HepG2 (cell line): ENCODE results near the gene RNU2-63P. TPM values are rescaled to one million over a fixed set of nuclear protein-coding genes. Genes with fewer than 3 reads are reported as not detected.

ENCODE experiments used
- ATAC-seq: fragments of 200-7000 bp; cut with Tn5 transposase; 3 replicates; pipeline ENCODE4 v1.9.1; 2020; ENCODE audit warnings: mild to moderate bottlenecking, moderate library complexity
- BruUV-seq: library from RNA; stranded (reverse); fragments of 400-500 nt; replicated peaks from 2 replicates; lab custom pipeline; 2021; lab: Mats Ljungman, UMichigan
- CTCF ChIA-PET: fragments of 300-600 bp; formaldehyde crosslinking; extraction: SDS; loops from one replicate; lab custom pipeline; 2021; ENCODE audit warnings: low total read pairs, inconsistent platforms, low intra/inter-chr PET ratio; lab: Yijun Ruan, JAX
- POLR2A ChIA-PET: fragments of 350-600 bp; sonication (Branson Sonifier 250); formaldehyde crosslinking; loops from one replicate; lab custom pipeline; 2020; ENCODE audit warnings: antibody characterized with exemption, inconsistent platforms; lab: Yijun Ruan, JAX
- DNase-seq: peaks from one replicate; pipeline ENCODE4 v3.0.0-alpha.2; 2015; ENCODE audit warnings: low spot score
- FAIRE-seq: peaks from 3 replicates; lab custom pipeline; 2011; peaks lifted over from hg19 to GRCh38; lab: Jason Lieb, UNC
- H2AFZ ChIP-seq: one replicate; pipeline ENCODE4 v1.6.1; 2011; ENCODE audit warnings: low read length, inconsistent platforms
- H3K27ac ChIP-seq: fragments of 300-600 bp; 3 replicates; pipeline ENCODE4 v1.8.0; 2011; ENCODE audit warnings: mixed run types, mild to moderate bottlenecking, mixed read lengths, low read length, inconsistent platforms; ENCODE audit not compliant: insufficient read depth; ENCODE audit errors: extremely low read length
- H3K27me3 ChIP-seq, 2 experiments: fragments of 200-600 bp in 1 of 2; 2 replicates in 1 of 2; 3 replicates in 1 of 2; pipeline versions ENCODE4 v1.6.0 to v1.8.0; 2011; ENCODE audit warnings: low read length in 2 of 2, mild to moderate bottlenecking in 2 of 2, moderate library complexity in 2 of 2, inconsistent platforms in 1 of 2; ENCODE audit not compliant: insufficient read depth in 2 of 2, control insufficient read depth in 1 of 2
- H3K36me3 ChIP-seq, 2 experiments: fragments of 200-600 bp in 1 of 2; replicated peaks in 1 of 2; 2 replicates in 1 of 2; 3 replicates in 1 of 2; pipeline versions ENCODE4 v1.5.1 to v1.8.0; 2011; ENCODE audit warnings: low read length in 2 of 2, inconsistent platforms in 1 of 2; ENCODE audit not compliant: insufficient read depth in 2 of 2, control insufficient read depth in 1 of 2
- H3K4me1 ChIP-seq: 2 replicates; pipeline ENCODE4 v1.5.1; 2012; ENCODE audit warnings: low read length, inconsistent platforms; ENCODE audit not compliant: insufficient read depth
- H3K4me2 ChIP-seq: 2 replicates; pipeline ENCODE4 v1.6.0; 2011; ENCODE audit warnings: low read depth, low read length, inconsistent platforms
- H3K4me3 ChIP-seq, 3 experiments: fragments of 200-600 bp in 1 of 3; sonication (generic), shearing (Covaris generic) in 1 of 3; replicated peaks in 1 of 3; 2 replicates each; pipeline ENCODE4 v1.5.1; 2011 to 2016; ENCODE audit warnings: low read length in 3 of 3, inconsistent platforms in 2 of 3, low read depth in 2 of 3, mild to moderate bottlenecking in 2 of 3, control low read depth in 1 of 3, mixed read lengths in 1 of 3; ENCODE audit not compliant: insufficient read depth in 1 of 3
- H3K79me2 ChIP-seq: one replicate; pipeline ENCODE4 v1.6.1; 2011; ENCODE audit warnings: low read length, inconsistent platforms; ENCODE audit not compliant: insufficient read depth
- H3K9ac ChIP-seq: 2 replicates; pipeline ENCODE4 v1.6.0; 2011; ENCODE audit warnings: mild to moderate bottlenecking, low read depth, low read length, inconsistent platforms; ENCODE audit not compliant: insufficient read depth
- H3K9me3 ChIP-seq: 2 replicates; pipeline ENCODE4 v1.5.1; 2012; ENCODE audit warnings: mild to moderate bottlenecking, low read length
- H4K20me1 ChIP-seq: 2 replicates; pipeline ENCODE4 v1.6.0; 2011; ENCODE audit warnings: inconsistent platforms, mild to moderate bottlenecking, low read length, moderate library complexity; ENCODE audit not compliant: insufficient read depth
- ZBTB33 ChIP-seq: sonication (generic); formaldehyde crosslinking; IDR thresholded peaks from 2 replicates; pipeline ENCODE4 v1.4.0; 2020; ENCODE audit warnings: missing genetic modification reagents
- ZBTB38 ChIP-seq: sonication (generic); formaldehyde crosslinking; IDR thresholded peaks from 2 replicates; pipeline ENCODE4 v1.5.1; 2020; ENCODE audit warnings: mild to moderate bottlenecking, missing genetic modification reagents
- ZNF263 ChIP-seq: sonication (generic); formaldehyde crosslinking; IDR thresholded peaks from 2 replicates; pipeline ENCODE4 v1.4.0; 2020; ENCODE audit warnings: missing genetic modification reagents
- ZNF354B ChIP-seq: sonication (generic); formaldehyde crosslinking; IDR thresholded peaks from 2 replicates; pipeline ENCODE4 v1.8.0; 2022; ENCODE audit warnings: mild to moderate bottlenecking, missing genetic modification reagents
- WGBS: methylation state at CpG from one replicate; pipeline ENCODE4 v1.1.6; 2017; ENCODE audit warnings: low lambda C conversion rate; 5-methylcytosine and 5-hydroxymethylcytosine counted together
- in situ Hi-C: cut with HindIII; loops from 2 replicates; pipeline ENCODE4 v1.10.0; 2017; ENCODE audit warnings: low pct_unique_long_range_greater_than_20kb; ENCODE audit not compliant: extremely low pct_ligation_motif_present
- intact Hi-C: fragments of 100-400 bp; cut with micrococcal nuclease; formaldehyde crosslinking; loops from one replicate; pipeline ENCODE4 v1.10.0; 2022; ENCODE audit not compliant: unreplicated experiment
- polyA plus RNA-seq, 8 experiments: library from polyadenylated mRNA; depleted of rRNA in 3 of 8; stranded (reverse) in 7 of 8; unstranded in 1 of 8; fragments of >200 nt; fragmentation: Illumina TruSeq in 4 of 8; extraction: Trizol in 4 of 8; gene quantifications; 2 replicates each; pipeline versions ENCODE4 v1.2.1 to v1.2.3, GENCODE V29; 2011 to 2016; ENCODE audit warnings: low read depth in 4 of 8, missing spikeins in 1 of 8, mixed read lengths in 1 of 8; ENCODE audit not compliant: insufficient read depth in 1 of 8
- total RNA-seq, 5 experiments: library from RNA; depleted of rRNA; stranded (reverse); fragments of >200 nt; fragmentation: Illumina TruSeq; extraction: Trizol; gene quantifications; 2 replicates each; pipeline ENCODE4 v1.2.3, GENCODE V29; 2016; ENCODE audit warnings: low read depth in 1 of 5
- TF ChIP-seq, protein P1 (sequence below): sonication (generic); formaldehyde crosslinking; IDR thresholded peaks from 2 replicates; pipeline ENCODE4 v1.4.0; 2020; ENCODE audit warnings: missing genetic modification reagents, borderline replicate concordance
- TF ChIP-seq, protein P2 (sequence below): sonication (generic); formaldehyde crosslinking; IDR thresholded peaks from 2 replicates; pipeline ENCODE4 v1.5.0; 2020; ENCODE audit warnings: mild to moderate bottlenecking, missing genetic modification reagents, moderate library complexity

Gene RNU2-63P
- total and polyA plus RNA-seq, 2 of the 13 experiments (the other 11 are each of a cell fraction or from before 2014, with no cell fraction given): 6.8 TPM; not detected in 1

GRCh38 chr2:88003074-88003755, 13.1 kb downstream of the RNU2-63P start:
- no peaks in the 10 kb centered on the region for H3K36me3 ChIP-seq
- 52% methylated on average over 34 of the region's 34 CpGs for WGBS
- H3K4me1 ChIP-seq: peaks cover 14% of the 10 kb centered on the region; the same call in 1 of the 2 replicates
- intact Hi-C loops (no loop called here), in situ Hi-C loops (no loop called here)
- no peak overlapping the region; a peak in 1 of 6 replicates for H3K4me3 ChIP-seq
- ATAC-seq: no peak; the same call in 2 of the 3 replicates
- ChIA-PET CTCF (interaction anchor here (1.7 kb wide), 1 partner anchor 57 kb away, joined by 4 read pairs; no protein-coding TSS in a partner anchor), POLR2A (interaction anchor here (1.3 kb wide), 1 partner anchor 12 kb away, joined by 4 read pairs; no protein-coding TSS in a partner anchor)
- TF ChIP-seq, protein P1, sequence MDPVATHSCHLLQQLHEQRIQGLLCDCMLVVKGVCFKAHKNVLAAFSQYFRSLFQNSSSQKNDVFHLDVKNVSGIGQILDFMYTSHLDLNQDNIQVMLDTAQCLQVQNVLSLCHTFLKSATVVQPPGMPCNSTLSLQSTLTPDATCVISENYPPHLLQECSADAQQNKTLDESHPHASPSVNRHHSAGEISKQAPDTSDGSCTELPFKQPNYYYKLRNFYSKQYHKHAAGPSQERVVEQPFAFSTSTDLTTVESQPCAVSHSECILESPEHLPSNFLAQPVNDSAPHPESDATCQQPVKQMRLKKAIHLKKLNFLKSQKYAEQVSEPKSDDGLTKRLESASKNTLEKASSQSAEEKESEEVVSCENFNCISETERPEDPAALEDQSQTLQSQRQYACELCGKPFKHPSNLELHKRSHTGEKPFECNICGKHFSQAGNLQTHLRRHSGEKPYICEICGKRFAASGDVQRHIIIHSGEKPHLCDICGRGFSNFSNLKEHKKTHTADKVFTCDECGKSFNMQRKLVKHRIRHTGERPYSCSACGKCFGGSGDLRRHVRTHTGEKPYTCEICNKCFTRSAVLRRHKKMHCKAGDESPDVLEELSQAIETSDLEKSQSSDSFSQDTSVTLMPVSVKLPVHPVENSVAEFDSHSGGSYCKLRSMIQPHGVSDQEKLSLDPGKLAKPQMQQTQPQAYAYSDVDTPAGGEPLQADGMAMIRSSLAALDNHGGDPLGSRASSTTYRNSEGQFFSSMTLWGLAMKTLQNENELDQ (CRISPR knock-in tag): no peak
- TF ChIP-seq, protein P2, sequence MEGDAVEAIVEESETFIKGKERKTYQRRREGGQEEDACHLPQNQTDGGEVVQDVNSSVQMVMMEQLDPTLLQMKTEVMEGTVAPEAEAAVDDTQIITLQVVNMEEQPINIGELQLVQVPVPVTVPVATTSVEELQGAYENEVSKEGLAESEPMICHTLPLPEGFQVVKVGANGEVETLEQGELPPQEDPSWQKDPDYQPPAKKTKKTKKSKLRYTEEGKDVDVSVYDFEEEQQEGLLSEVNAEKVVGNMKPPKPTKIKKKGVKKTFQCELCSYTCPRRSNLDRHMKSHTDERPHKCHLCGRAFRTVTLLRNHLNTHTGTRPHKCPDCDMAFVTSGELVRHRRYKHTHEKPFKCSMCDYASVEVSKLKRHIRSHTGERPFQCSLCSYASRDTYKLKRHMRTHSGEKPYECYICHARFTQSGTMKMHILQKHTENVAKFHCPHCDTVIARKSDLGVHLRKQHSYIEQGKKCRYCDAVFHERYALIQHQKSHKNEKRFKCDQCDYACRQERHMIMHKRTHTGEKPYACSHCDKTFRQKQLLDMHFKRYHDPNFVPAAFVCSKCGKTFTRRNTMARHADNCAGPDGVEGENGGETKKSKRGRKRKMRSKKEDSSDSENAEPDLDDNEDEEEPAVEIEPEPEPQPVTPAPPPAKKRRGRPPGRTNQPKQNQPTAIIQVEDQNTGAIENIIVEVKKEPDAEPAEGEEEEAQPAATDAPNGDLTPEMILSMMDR (CRISPR knock-in tag): 0 out of 2 replicates have a peak, but pooled peaks have one; percentile 3
- TF ChIP-seq ZNF354B (CRISPR knock-in tag) (no peak), ZNF263 (CRISPR knock-in tag) (peak; percentile 89), ZBTB33 (CRISPR knock-in tag) (peak; percentile 32; the same call in 1 of the 2 replicates), ZBTB38 (CRISPR knock-in tag) (peak; percentile 27; the same call in 1 of the 2 replicates)
- no peaks in the 10 kb centered on the region for H3K9me3 ChIP-seq
- FAIRE-seq: no peak
- H3K79me2 ChIP-seq: no peaks in the 10 kb centered on the region
- no peak for DNase-seq
- H4K20me1 ChIP-seq: no peaks in the 10 kb centered on the region
- H3K9ac ChIP-seq: no peak overlapping the region
- no peak overlapping the region for H2AFZ ChIP-seq
- H3K4me2 ChIP-seq: no peak overlapping the region
- H3K27ac ChIP-seq: no peak overlapping the region
- H3K27me3 ChIP-seq: peaks cover 1 to 7% of the 10 kb centered on the region in 2 experiments; a peak in 1 of 5 replicates
- BruUV-seq: no TSS peak
